H1 (cell line): Measurements from ENCODE around the gene SPATA32. TPM values are rescaled to one million over a fixed set of nuclear protein-coding genes. Genes with fewer than 3 reads are reported as not detected.

Source experiments
- CTCF ChIA-PET: fragments of 300-600 bp; sonication (Branson Sonifier 250); formaldehyde crosslinking; loops from one replicate; lab custom pipeline; 2021; ENCODE audit not compliant: partially characterized antibody; lab: Charles Lee
- POLR2A ChIA-PET: fragments of 300-600 bp; sonication (Branson Sonifier 250); formaldehyde crosslinking; loops from one replicate; lab custom pipeline; 2021; ENCODE audit warnings: inconsistent platforms; ENCODE audit not compliant: partially characterized antibody; lab: Charles Lee
- DNase-seq, 2 experiments: peaks; one replicate each; pipeline versions ENCODE4 v3.0.0 to v3.0.0-alpha.2; 2010 to 2022; ENCODE audit warnings: low spot score in 2 of 2, low read depth in 1 of 2, mixed read lengths in 1 of 2
- FAIRE-seq: peaks from 2 replicates; lab custom pipeline; 2011; peaks lifted over from hg19 to GRCh38; lab: Jason Lieb, UNC
- H2AFZ ChIP-seq: 2 replicates; pipeline ENCODE4 v1.8.1; 2012; ENCODE audit warnings: low read length, inconsistent platforms
- H2AK5ac ChIP-seq: 2 replicates; pipeline ENCODE4 v1.6.1; 2013; ENCODE audit warnings: low read depth, low read length
- H2BK120ac ChIP-seq: replicated peaks from 2 replicates; pipeline ENCODE3; 2013; ENCODE audit warnings: low read depth, low read length, inconsistent platforms
- H2BK12ac ChIP-seq: 2 replicates; pipeline ENCODE4 v1.6.1; 2013; ENCODE audit warnings: low read depth, low read length
- H2BK15ac ChIP-seq: 2 replicates; pipeline ENCODE4 v1.6.1; 2013; ENCODE audit warnings: low read length
- H2BK20ac ChIP-seq: 2 replicates; pipeline ENCODE4 v1.6.1; 2013; ENCODE audit warnings: low read length
- H2BK5ac ChIP-seq: 2 replicates; pipeline ENCODE4 v1.6.1; 2013; ENCODE audit warnings: low read depth, low read length
- H3K14ac ChIP-seq: 2 replicates; pipeline ENCODE4 v1.6.1; 2013; ENCODE audit warnings: inconsistent platforms; ENCODE audit not compliant: insufficient read length
- H3K18ac ChIP-seq: 2 replicates; pipeline ENCODE4 v1.6.1; 2013; ENCODE audit warnings: low read length; ENCODE audit errors: extremely low read depth
- H3K23ac ChIP-seq: 2 replicates; pipeline ENCODE4 v1.6.1; 2013; ENCODE audit warnings: inconsistent platforms; ENCODE audit not compliant: insufficient read length
- H3K23me2 ChIP-seq: 2 replicates; pipeline ENCODE4 v1.6.1; 2013; ENCODE audit warnings: low read depth, low read length
- H3K27ac ChIP-seq: 2 replicates; pipeline ENCODE4 v1.6.1; 2011; ENCODE audit warnings: low read depth, low read length, inconsistent platforms
- H3K27me3 ChIP-seq, 4 experiments: replicated peaks in 1 of 4; 1 replicate in 1 of 4; 2 replicates in 3 of 4; pipeline versions ENCODE4 v1.6.1 to v1.8.1; 2011 to 2013; ENCODE audit warnings: low read length in 3 of 4, mild to moderate bottlenecking in 3 of 4, inconsistent platforms in 2 of 4, mixed read lengths in 2 of 4, moderate library complexity in 1 of 4; ENCODE audit not compliant: control insufficient read depth in 3 of 4, insufficient read depth in 3 of 4; ENCODE audit errors: extremely low read depth in 1 of 4
- H3K36me3 ChIP-seq, 4 experiments: 2 replicates each; pipeline versions ENCODE4 v1.6.1 to v1.8.1; 2011 to 2013; ENCODE audit warnings: mild to moderate bottlenecking in 4 of 4, low read length in 3 of 4, moderate library complexity in 2 of 4, control low read depth in 1 of 4, inconsistent platforms in 1 of 4; ENCODE audit not compliant: insufficient read depth in 4 of 4, control insufficient read depth in 2 of 4
- H3K4ac ChIP-seq: replicated peaks from 2 replicates; pipeline ENCODE3; 2013; ENCODE audit warnings: low read length, low read depth, mixed read lengths, inconsistent platforms; ENCODE audit not compliant: insufficient read length
- H3K4me1 ChIP-seq, 4 experiments: replicated peaks in 1 of 4; 1 replicate in 1 of 4; 2 replicates in 3 of 4; pipeline versions ENCODE4 v1.6.1 to v1.8.1; 2011 to 2013; ENCODE audit warnings: low read length in 3 of 4, inconsistent platforms in 2 of 4, mixed read lengths in 1 of 4; ENCODE audit not compliant: insufficient read depth in 4 of 4, control insufficient read depth in 3 of 4
- H3K4me2 ChIP-seq, 2 experiments: 2 replicates each; pipeline versions ENCODE4 v1.6.1 to v1.8.1; 2011 to 2013; ENCODE audit warnings: low read depth in 2 of 2, low read length in 2 of 2, control low read depth in 1 of 2, inconsistent platforms in 1 of 2, mild to moderate bottlenecking in 1 of 2; ENCODE audit not compliant: insufficient read depth in 1 of 2
- H3K4me3 ChIP-seq, 4 experiments: fragments of 200-600, 300-600 bp in 1 of 4; sonication (generic), shearing (Covaris generic), sonication (Bioruptor Twin) in 1 of 4; 2 replicates each; pipeline versions ENCODE4 v1.5.1 to v1.8.1; 2011 to 2016; ENCODE audit warnings: low read length in 4 of 4, low read depth in 3 of 4, control low read depth in 2 of 4, inconsistent platforms in 2 of 4, mild to moderate bottlenecking in 2 of 4, mixed read lengths in 1 of 4, moderate library complexity in 1 of 4; ENCODE audit not compliant: insufficient read depth in 2 of 4; ENCODE audit errors: extremely low read depth in 1 of 4
- H3K56ac ChIP-seq: replicated peaks from 2 replicates; pipeline ENCODE3; 2013; ENCODE audit warnings: low read depth, mild to moderate bottlenecking, mixed read lengths, low read length, inconsistent platforms; ENCODE audit not compliant: insufficient read length
- H3K79me1 ChIP-seq: 2 replicates; pipeline ENCODE4 v1.6.1; 2013; ENCODE audit warnings: low read depth, low read length, control low read depth
- H3K79me2 ChIP-seq, 2 experiments: 2 replicates each; pipeline versions ENCODE4 v1.6.1 to v1.8.1; 2012 to 2013; ENCODE audit warnings: low read length in 2 of 2, mild to moderate bottlenecking in 2 of 2, inconsistent platforms in 1 of 2; ENCODE audit not compliant: insufficient read depth in 2 of 2, control insufficient read depth in 1 of 2
- H3K9ac ChIP-seq, 4 experiments: replicated peaks in 1 of 4; 1 replicate in 1 of 4; 2 replicates in 3 of 4; pipeline versions ENCODE4 v1.6.1 to v1.8.1; 2011 to 2013; ENCODE audit warnings: low read depth in 3 of 4, low read length in 3 of 4, control low read depth in 2 of 4, mild to moderate bottlenecking in 2 of 4, moderate library complexity in 2 of 4, inconsistent platforms in 1 of 4; ENCODE audit errors: extremely low read depth in 1 of 4
- H3K9me3 ChIP-seq, 2 experiments: 2 replicates each; pipeline versions ENCODE4 v1.6.1 to v1.8.1; 2012 to 2013; ENCODE audit warnings: mild to moderate bottlenecking in 2 of 2, moderate library complexity in 2 of 2, control low read depth in 1 of 2, inconsistent platforms in 1 of 2, low read depth in 1 of 2, low read length in 1 of 2, mixed read lengths in 1 of 2; ENCODE audit not compliant: insufficient read depth in 2 of 2
- H4K20me1 ChIP-seq, 2 experiments: replicated peaks in 1 of 2; 2 replicates each; pipeline versions ENCODE3 to v1.8.1; 2011 to 2013; ENCODE audit warnings: inconsistent platforms in 2 of 2, low read length in 2 of 2, mild to moderate bottlenecking in 1 of 2; ENCODE audit not compliant: insufficient read depth in 2 of 2, control insufficient read depth in 1 of 2
- H4K5ac ChIP-seq: 2 replicates; pipeline ENCODE4 v1.6.1; 2013; ENCODE audit warnings: low read length, low read depth, mixed read lengths, inconsistent platforms; ENCODE audit not compliant: insufficient read length
- H4K8ac ChIP-seq: 2 replicates; pipeline ENCODE4 v1.8.0; 2013; ENCODE audit warnings: mild to moderate bottlenecking, moderate library complexity, low read length, inconsistent platforms; ENCODE audit not compliant: insufficient read depth; ENCODE audit errors: extremely low read depth
- H4K91ac ChIP-seq: replicated peaks from 2 replicates; pipeline ENCODE3; 2013; ENCODE audit warnings: low read length, mixed read lengths, inconsistent platforms; ENCODE audit not compliant: insufficient read length
- CEBPB ChIP-seq: IDR thresholded peaks from 2 replicates; pipeline ENCODE4 v1.6.1; 2012; ENCODE audit warnings: low read depth, low read length
- CTBP2 ChIP-seq: IDR thresholded peaks from 2 replicates; pipeline ENCODE4 v1.7.0; 2011; ENCODE audit warnings: borderline replicate concordance, mild to moderate bottlenecking, moderate library complexity, mixed read lengths, low read length; ENCODE audit not compliant: insufficient read depth, insufficient read length
- FOSL1 ChIP-seq: IDR thresholded peaks from 2 replicates; pipeline ENCODE4 v1.6.1; 2011; ENCODE audit warnings: mild to moderate bottlenecking, low read depth, low read length, moderate library complexity; ENCODE audit not compliant: insufficient read depth
- GTF2F1 ChIP-seq: IDR thresholded peaks from 2 replicates; pipeline ENCODE4 v1.6.1; 2012; ENCODE audit warnings: low read depth, low read length, improper control_type of control experiment, borderline replicate concordance
- KDM4A ChIP-seq: IDR thresholded peaks from one replicate; pipeline ENCODE4 v1.7.1; 2012; ENCODE audit warnings: low read depth, mild to moderate bottlenecking, moderate library complexity, low read length, inconsistent platforms; ENCODE audit not compliant: severe bottlenecking
- PHF8 ChIP-seq: fragments of 200-600 bp; sonication (generic); conservative IDR thresholded peaks from 2 replicates; pipeline ENCODE4 v1.7.1; 2012; ENCODE audit warnings: low read depth, mild to moderate bottlenecking, inconsistent platforms, low read length, moderate library complexity
- POLR2A ChIP-seq, 2 experiments: IDR thresholded peaks; 1 replicate in 1 of 2; 2 replicates in 1 of 2; pipeline ENCODE4 v1.6.1; 2011; ENCODE audit warnings: low read depth in 2 of 2, low read length in 2 of 2, mild to moderate bottlenecking in 2 of 2; ENCODE audit errors: control extremely low read depth in 1 of 2
- POLR2AphosphoS5 ChIP-seq: IDR thresholded peaks from 2 replicates; pipeline ENCODE4 v1.6.1; 2011; ENCODE audit warnings: low read depth, low read length
- RNF2 ChIP-seq: fragments of 200-900, 300-1000 bp; sonication (generic); IDR thresholded peaks from 2 replicates; pipeline ENCODE4 v1.7.1; 2016; ENCODE audit warnings: borderline replicate concordance, low read depth, mild to moderate bottlenecking, antibody characterized with exemption, low read length; ENCODE audit not compliant: poor library complexity, severe bottlenecking; ENCODE audit errors: missing control alignments
- RXRA ChIP-seq: IDR thresholded peaks from 2 replicates; pipeline ENCODE4 v1.6.1; 2011; ENCODE audit warnings: low read depth, mild to moderate bottlenecking, low read length, moderate library complexity; ENCODE audit not compliant: insufficient read depth
- whole genome bisulfite sequencing, 2 experiments: shearing (Covaris generic) in 1 of 2; methylation state at CpG; one replicate each; pipeline versions ENCODE4 v1.1.6 to v1.1.7; 2013 to 2015; ENCODE audit warnings: low lambda C conversion rate in 2 of 2, mixed read lengths in 2 of 2, inconsistent platforms in 1 of 2, low coverage in 1 of 2, missing lambda C conversion rate in 1 of 2; ENCODE audit not compliant: insufficient replicate concordance in 2 of 2, insufficient coverage in 1 of 2, insufficient read length in 1 of 2; ENCODE audit errors: extremely low coverage in 1 of 2, missing lambda C conversion rate in 1 of 2; 5-methylcytosine and 5-hydroxymethylcytosine counted together
- polyA plus RNA-seq, 7 experiments: library from polyadenylated mRNA; depleted of rRNA in 3 of 7; stranded (reverse) in 5 of 7; unstranded in 2 of 7; fragments of >200 nt in 5 of 7; fragments of 200-250 nt in 2 of 7; gene quantifications; 1 replicate in 5 of 7; 2 replicates in 1 of 7; 4 replicates in 1 of 7; pipeline versions ENCODE4 v1.2.1 to v1.2.3, GENCODE V29; 2011 to 2013; ENCODE audit warnings: missing spikeins in 2 of 7, mixed read lengths in 2 of 7
- total RNA-seq: library from RNA; stranded (reverse); fragmentation: NEBNext Ultra II Directional; extraction: Animal tissue kit (Norgen Biotek cat#: 25700); gene quantifications from 2 replicates; pipeline ENCODE4 v1.2.1, GENCODE V29; 2021

Gene SPATA32
- total and polyA plus RNA-seq, 2 of the 8 experiments (the other 6 are each of a cell fraction or from before 2014, with no cell fraction given): 0.24 TPM; not detected in 1

- H4K91ac ChIP-seq: peak overlapping the region; percentile 95
- H2BK15ac ChIP-seq: no peak overlapping the region
- ChIA-PET POLR2A (interaction anchor here (0.7 to 4.7 kb wide), 17 partner anchors 10 to 144 kb away, joined by 3 to 43 read pairs (median 5); partner anchors contain the start of genes HEXIM1 and HEXIM2), CTCF (interaction anchor here (0.7 to 21.3 kb wide), 11 partner anchors 10 to 137 kb away, joined by 3 to 362 read pairs (median 8); partner anchors contain the start of gene ACBD4)
- H3K23ac ChIP-seq: no peak overlapping the region
- peak overlapping the region; percentile 89 for H4K5ac ChIP-seq
- H2BK20ac ChIP-seq: no peak overlapping the region
- H3K9ac ChIP-seq: peak overlapping the region; percentile 56 to 68 (median 63)
- peak overlapping the region; percentile 7; the same call in 1 of the 2 replicates for H2BK12ac ChIP-seq
- FAIRE-seq (no peak), DNase-seq (no peak)
- H2BK120ac ChIP-seq: peak overlapping the region; percentile 60
- peaks cover 9% of the 10 kb centered on the region for H3K79me1 ChIP-seq
- H3K79me2 ChIP-seq: peaks cover 0 to 7% of the 10 kb centered on the region in 2 experiments; a peak in 1 of 4 replicates
- WGBS, 2 experiments: 12% methylated on average over 38 of the region's 39 CpGs; no CpG with 5 or more reads in 1 of the 2 experiments
- peak overlapping the region; percentile 87 for H3K18ac ChIP-seq
- H3K4me3 ChIP-seq: peak overlapping the region; percentile 53 to 82 (median 70)
- H3K4me2 ChIP-seq: peak overlapping the region; percentile 78 to 85
- H2BK5ac ChIP-seq: peak overlapping the region; percentile 92; the same call in 1 of the 2 replicates
- H3K4me1 ChIP-seq: peaks cover 3 to 15% (median 12%) of the 10 kb centered on the region in 4 experiments
- peak overlapping the region; percentile 90 for H4K8ac ChIP-seq
- no peak overlapping the region for H3K14ac ChIP-seq
- H4K20me1 ChIP-seq: peaks cover 1 to 3% of the 10 kb centered on the region in 2 experiments
- no peaks in the 10 kb centered on the region for H3K9me3 ChIP-seq
- peak overlapping the region; percentile 71 for H3K27ac ChIP-seq
- no peaks in the 10 kb centered on the region; a peak in 2 of 7 replicates for H3K27me3 ChIP-seq
- 0 out of 2 replicates have a peak overlapping the region, but pooled peaks have one; percentile 17 for H2AK5ac ChIP-seq
- H3K4ac ChIP-seq: peak overlapping the region; percentile 97
- no peak overlapping the region for H2AFZ ChIP-seq
- H3K23me2 ChIP-seq: peaks cover 7% of the 10 kb centered on the region; the same call in 1 of the 2 replicates
- peak overlapping the region; percentile 90 for H3K56ac ChIP-seq
- peaks cover 0 to 5% (median 1%) of the 10 kb centered on the region in 4 experiments; a peak in 3 of 8 replicates for H3K36me3 ChIP-seq
- TF ChIP-seq CTBP2 (no peak), CEBPB (no peak), RXRA (no peak), POLR2A (IDR thresholded peaks at IDR 0.05; ENCODE audit: control extremely low read depth in 1 of 2, low read depth in 2 of 2, low read length in 2 of 2) (peak in 1 of 2 experiments; percentile 55; a peak in 2 of 3 replicates), POLR2AphosphoS5 (0 out of 2 replicates have a peak, but pooled peaks have one; percentile 23), GTF2F1 (no peak), RNF2 (no peak), PHF8 (peak; percentile 71; the same call in 1 of the 2 replicates), KDM4A (peak; percentile 38), FOSL1 (no peak)
Observed at GRCh38 chr17:45248132-45248957, 13.5 kb downstream of the SPATA32 start.
